GM21786 (cell line): ENCODE data around the gene CCL26.
"Not testable (repeated sequence)": the region's sequence is repeated elsewhere in the genome, so short reads cannot be mapped to it uniquely, and the experiment has no call there.

ENCODE experiments used
- ATAC-seq: cut with Tn5 transposase; IDR thresholded peaks from one replicate; pipeline ENCODE4 v1.9.1; 2021; ENCODE audit not compliant: unreplicated experiment

Gene CCL26

DNA sequence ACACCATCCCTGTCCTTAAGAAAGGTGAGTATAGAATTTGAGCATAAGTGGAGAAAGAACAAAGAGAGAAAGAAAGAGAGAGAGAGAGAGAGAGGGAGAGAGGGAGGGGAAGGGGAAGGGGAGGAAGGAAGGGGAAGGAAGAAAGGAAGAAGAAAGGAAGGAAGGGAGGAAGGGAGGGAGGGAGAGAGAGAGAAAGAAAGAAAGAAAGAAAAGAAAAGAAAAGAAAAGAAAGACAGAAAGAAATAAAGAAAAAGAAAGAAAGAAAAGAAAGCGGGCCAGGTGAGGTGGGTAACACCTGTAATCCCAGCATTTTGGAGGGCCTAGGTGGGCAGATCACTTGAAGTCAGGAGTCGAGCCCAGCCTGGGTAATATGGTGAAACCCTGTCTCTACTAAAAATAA, 21.7 kb upstream of the CCL26 start:
- ATAC-seq: no peak

GRCh38 chr7:75792567-75792966, 20.6 kb upstream of the CCL26 start:
- ATAC-seq: not testable (repeated sequence)

DNA sequence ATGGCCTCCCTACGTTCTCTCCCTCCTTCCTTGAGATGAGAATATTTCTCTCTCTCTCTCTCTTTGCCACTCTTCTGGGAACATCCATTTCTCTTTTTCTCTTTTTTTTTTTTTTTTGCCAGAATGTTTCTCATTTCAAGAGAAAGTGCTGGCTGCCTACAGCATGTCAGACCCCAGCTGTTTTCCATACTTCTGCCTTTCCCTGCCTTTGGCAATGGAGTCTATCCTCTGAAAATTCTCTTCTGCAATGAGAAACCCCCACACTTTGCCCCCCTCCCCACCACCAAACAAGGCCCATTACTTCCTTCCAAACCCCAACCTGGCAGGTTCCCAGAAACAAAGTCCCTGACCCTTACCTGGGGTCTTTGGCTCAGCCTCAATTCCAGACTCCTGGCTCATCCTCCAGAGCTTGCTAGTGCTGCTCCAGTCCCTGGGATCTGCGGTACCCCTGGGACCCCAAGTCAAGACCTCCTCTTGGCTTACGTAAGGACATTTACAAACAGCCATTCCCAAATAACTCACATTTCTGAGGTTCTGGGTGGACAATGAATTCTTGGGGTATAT, 17.4 kb upstream of the CCL26 start:
- no peak for ATAC-seq

GRCh38 chr7:75788154-75788847, 16.3 kb upstream of the CCL26 start:
- not testable (repeated sequence) for ATAC-seq

DNA sequence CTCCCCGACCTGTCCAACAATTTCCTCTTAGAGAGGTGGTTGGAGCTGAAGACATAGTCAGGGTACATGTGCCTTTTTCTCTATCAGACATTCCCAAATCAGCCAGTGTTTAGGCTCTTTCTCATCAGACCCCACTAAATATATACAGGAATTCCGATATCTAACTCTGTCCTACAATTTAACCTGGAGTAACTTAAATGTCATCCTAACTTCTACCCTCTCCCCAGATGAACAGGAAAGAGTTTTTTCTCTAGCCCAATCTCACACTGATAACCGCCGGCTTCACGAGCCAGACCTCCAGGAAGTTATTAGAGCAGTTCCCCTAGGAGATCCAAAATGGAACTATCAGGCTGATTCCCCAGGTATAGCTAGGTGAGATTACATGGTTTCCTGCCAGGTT, 11.0 kb upstream of the CCL26 start:
- ATAC-seq: not testable (repeated sequence)

DNA sequence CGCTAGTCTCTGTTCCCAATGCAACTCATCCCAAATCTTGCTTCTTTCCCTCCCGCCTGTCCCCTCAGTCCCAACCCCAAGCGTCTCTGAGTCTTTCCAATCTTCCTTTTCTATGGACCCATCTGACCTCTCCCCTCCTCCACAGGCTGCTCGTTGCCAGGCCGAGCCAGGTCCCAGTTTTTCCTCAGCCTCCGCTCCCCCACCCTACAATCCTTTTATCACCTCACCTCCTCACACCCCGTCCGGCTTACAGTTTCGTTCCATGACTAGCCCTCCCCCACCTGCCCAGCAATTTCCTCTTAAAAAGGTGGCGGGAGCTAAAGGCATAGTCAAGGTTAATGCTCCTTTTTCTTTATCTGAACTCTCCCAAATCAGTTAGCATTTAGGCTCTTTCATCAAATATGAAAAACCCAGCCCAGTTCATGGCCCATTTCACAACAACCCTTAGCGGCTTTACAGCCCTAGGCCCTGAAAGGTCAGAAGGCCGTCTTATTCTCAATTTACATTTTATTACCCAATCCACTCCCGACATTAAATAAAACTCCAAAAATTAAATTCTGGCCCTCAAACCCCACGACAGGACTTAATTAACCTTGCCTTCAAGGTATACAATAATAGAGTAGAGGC, 8.7 kb upstream of the CCL26 start:
- not testable (repeated sequence) for ATAC-seq

DNA sequence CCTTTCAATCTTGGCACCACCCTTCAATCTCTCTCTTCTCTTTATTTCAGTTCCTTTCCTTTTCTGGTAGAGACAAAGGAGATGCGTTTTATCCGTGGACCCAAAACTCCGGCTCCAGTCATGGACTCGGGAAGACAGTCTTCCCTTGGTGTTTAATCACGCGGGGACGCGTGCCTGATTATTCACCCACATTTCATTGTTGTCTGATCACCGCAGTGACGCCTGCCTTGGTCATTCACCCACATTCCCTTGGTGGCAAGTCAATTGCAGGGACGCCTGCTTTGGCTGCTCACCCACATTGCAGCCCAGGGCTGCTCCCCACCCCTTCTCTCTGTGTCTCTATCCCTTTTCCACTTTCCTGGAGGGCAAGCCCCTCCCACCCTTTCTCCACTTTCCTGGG, 7.5 kb upstream of the CCL26 start:
- not testable (repeated sequence) for ATAC-seq

DNA sequence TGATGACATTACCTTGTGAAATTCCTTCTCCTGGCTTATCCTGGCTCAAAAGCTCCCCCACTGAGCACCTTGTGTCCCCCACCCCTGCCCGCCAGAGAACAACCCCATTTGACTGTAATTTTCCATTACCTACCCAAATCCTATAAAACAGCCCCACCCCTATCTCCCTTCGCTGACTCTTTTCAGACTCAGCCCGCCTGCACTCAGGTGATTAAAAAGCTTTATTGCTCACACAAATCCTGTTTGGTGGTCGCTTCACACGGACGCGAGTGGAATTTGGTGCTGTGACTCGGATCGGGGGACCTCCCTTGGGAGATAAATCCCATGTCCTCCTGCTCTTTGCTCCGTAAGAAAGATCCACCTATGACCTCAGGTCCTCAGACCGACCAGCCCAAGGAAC, 7.0 kb upstream of the CCL26 start:
- not testable (repeated sequence) for ATAC-seq

- no peak for ATAC-seq
Measured at GRCh38 chr7:75776295-75776971, 4.4 kb upstream of the CCL26 start.

GRCh38 chr7:75773958-75774357, 1.9 kb upstream of the CCL26 start:
- not testable (repeated sequence) for ATAC-seq

GRCh38 chr7:75771224-75771623, 787 bp downstream of the CCL26 start:
- no peak for ATAC-seq

GRCh38 chr7:75762350-75762917, 9.6 kb downstream of the CCL26 start:
- ATAC-seq: no peak

DNA sequence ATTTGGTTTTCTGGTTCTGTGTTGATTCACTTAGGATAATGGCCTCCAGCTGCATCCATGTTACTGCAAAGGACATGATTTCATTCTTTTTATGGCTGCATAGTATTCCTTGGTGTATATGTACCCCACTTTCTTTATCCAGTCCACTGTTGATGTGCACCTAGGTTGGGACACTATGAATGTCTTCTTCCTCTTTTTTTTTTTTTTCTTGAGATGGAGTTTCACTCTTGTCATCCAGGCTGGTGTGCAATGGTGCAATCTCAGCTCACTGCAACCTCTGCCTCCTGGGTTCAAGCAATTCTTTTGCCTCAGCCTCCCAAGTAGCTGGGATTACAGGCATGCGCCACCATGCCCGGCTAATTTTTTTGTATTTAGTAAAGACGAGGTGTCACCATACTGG, 10.2 kb downstream of the CCL26 start:
- ATAC-seq: not testable (repeated sequence)

GRCh38 chr7:75758491-75758890, 13.5 kb downstream of the CCL26 start:
- no peak for ATAC-seq

DNA sequence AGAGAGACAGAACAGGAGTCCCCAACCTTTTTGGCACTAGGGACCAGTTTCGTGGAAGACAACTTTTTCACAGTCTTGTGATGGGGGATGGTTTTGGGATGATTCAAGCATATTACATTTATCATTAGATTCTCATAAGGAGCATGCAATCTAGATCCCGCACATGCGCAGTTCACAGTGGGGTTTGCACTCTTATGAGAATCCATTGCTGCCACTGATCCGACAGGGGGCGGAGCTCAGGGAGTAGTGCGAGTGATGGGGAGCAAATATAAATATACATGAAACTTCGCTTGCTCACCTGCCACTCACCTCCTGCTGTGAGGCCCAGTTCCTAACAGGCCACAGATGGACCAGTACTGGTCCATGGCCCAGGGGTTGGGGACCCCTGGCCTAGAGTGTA, 14.2 kb downstream of the CCL26 start:
- ATAC-seq: no peak

DNA sequence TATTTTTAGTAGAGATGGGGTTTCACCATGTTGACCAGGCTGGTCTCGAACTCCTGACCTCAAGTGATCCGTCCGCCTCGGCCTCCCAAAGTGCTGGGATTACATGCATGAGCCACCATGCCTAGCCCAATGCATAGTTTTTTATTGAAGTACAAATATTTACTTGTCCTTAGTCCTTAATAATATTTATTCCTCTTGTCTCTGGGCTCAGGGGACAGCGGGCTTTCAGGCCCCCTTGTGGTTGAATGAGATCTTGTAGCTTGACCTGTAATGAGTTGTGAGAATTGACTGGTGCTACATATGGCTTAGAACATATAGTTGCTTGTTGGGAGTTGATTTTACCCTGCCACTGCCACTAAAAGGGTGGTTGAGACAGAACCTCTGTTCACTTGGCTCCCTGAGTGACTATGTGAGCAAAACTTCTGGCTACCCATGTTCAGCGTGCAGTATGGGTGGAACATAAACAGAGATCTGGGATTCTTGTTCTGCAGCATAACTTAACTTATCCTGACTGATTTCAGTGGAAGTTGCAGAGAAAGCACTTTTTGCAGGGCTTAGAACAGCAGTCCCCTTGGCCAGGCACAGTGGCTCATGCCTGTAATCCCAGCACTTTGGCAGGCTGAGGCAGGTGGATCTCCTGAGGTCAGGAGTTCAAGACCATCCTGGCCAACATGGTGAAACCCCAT, 14.9 kb downstream of the CCL26 start:
- no peak for ATAC-seq

- no peak for ATAC-seq
Measured at GRCh38 chr7:75756206-75756990, 15.6 kb downstream of the CCL26 start.

DNA sequence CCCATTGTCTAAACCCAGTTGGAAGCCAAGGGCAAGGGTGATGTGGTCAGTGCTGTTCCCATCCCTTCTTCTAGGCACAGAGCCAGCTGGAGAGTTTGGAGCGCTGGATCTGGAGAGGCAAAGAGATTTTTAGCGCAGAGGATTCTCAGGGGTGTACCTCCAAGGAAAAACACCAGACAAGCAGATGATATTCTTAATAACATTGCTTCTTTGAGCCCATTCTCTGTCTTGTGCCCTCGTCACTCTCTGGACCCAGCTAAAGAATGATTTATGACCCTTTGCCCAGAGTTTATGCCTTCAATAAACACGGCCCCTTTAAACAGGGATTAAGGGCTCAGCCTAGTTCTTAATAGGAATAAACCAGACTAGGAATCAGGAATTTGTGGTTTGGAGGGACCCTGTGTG, 28.6 kb downstream of the CCL26 start:
- no peak for ATAC-seq

DNA sequence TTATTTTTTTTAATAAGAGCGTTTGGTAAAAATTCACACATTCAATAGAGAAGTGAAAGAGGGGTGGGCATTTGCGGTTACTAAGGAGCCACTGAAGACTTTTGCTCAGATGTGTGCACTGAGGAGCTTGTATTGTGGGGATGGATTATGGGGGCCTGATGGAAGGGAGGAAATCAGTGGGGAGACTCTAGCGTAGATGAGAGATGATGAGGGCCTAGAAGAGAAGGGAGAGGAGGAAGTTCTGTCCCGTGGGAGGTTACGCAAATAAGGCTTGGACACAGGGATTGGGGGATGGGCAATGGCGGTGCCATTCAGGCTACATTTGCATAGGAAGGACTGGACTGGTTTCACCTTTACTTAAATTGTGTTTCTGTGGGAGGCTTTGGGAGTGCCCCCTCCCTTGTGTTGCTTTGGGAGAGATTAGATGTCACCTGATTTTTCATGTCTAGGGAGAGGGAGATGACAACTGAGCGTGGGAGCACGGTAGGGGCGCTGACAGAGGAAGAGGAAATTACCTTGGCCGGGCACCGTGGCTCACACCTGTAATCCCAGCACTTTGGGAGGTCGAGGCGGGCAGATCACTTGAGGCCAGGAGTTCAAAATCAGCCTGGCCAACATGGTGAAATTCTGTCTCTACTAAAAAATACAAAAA, 31.0 kb downstream of the CCL26 start:
- no peak for ATAC-seq
